ENCODE data around the gene SRSF8. TPM values are rescaled to one million over a fixed set of nuclear protein-coding genes. Genes with fewer than 3 reads are reported as not detected.

SRSF8 gene
- total RNA-seq, 1 donor from 2014 or later = 35.1 TPM

- Histone ChIP-seq H3K4me3 (no peak overlapping the region), H3K27me3 (no peaks in the 10 kb centered on the region), H3K4me1 (no peaks in the 10 kb centered on the region), H3K9me3 (no peaks in the 10 kb centered on the region), H3K36me3 (no peaks in the 10 kb centered on the region), H3K27ac (no peak overlapping the region)
- no peak for DNase-seq (ENCODE audit: extremely low spot score in 2 of 2)
- no peak for TF ChIP-seq POLR2A (IDR thresholded peaks at IDR 0.05)
- no peak for TF ChIP-seq CTCF (IDR thresholded peaks at IDR 0.05)
- TF ChIP-seq POLR2AphosphoS5 (IDR thresholded peaks at IDR 0.05; ENCODE audit: insufficient read depth in 1 of 2, low read depth in 1 of 2) = no peak
- intact Hi-C loops (cut with DNase I) = no loop called here
These were observed 7.7 kb upstream of the SRSF8 start for GRCh38 chr11:95059046-95059445.

GRCh38 chr11:95065336-95065735 lies 1.4 kb upstream of the SRSF8 start:
- intact Hi-C loops (cut with DNase I) = no loop called here
- DNase-seq (ENCODE audit: extremely low spot score in 2 of 2) = no peak
- no peaks in the 10 kb centered on the region for H3K9me3 ChIP-seq
- peaks cover 22% of the 10 kb centered on the region for H3K4me1 ChIP-seq
- no peak for TF ChIP-seq POLR2AphosphoS5 (IDR thresholded peaks at IDR 0.05; ENCODE audit: insufficient read depth in 1 of 2, low read depth in 1 of 2)
- no peak overlapping the region for H3K4me3 ChIP-seq
- H3K36me3 ChIP-seq = no peaks in the 10 kb centered on the region
- H3K27me3 ChIP-seq = no peaks in the 10 kb centered on the region
- no peak overlapping the region for H3K27ac ChIP-seq

- Histone ChIP-seq H3K36me3 (no peaks in the 10 kb centered on the region), H3K27ac (peak overlapping the region; percentile 95), H3K27me3 (no peaks in the 10 kb centered on the region), H3K4me3 (peak overlapping the region; percentile 53 to 60), H3K4me1 (peaks cover 27% of the 10 kb centered on the region), H3K9me3 (no peaks in the 10 kb centered on the region)
- intact Hi-C loops (cut with DNase I) = loop anchor here (2.0 kb wide), 1 partner anchor 84 kb away; no protein-coding TSS in a partner anchor
- TF ChIP-seq POLR2AphosphoS5 (IDR thresholded peaks at IDR 0.05; ENCODE audit: insufficient read depth in 1 of 2, low read depth in 1 of 2) = peak in 1 of 2 donors; percentile 74
- TF ChIP-seq POLR2A (IDR thresholded peaks at IDR 0.05) = peak in 1 of 2 donors; percentile 41
- TF ChIP-seq CTCF (IDR thresholded peaks at IDR 0.05) = peak in 1 of 3 experiments; percentile 35
- no peak for DNase-seq (ENCODE audit: extremely low spot score in 2 of 2)
These were observed 521 bp downstream of the SRSF8 start for GRCh38 chr11:95067039-95067840.

GRCh38 chr11:95067841-95068219 lies 1.1 kb downstream of the SRSF8 start:
- Histone ChIP-seq H3K4me3 (peak overlapping the region; percentile 53 to 60), H3K4me1 (peaks cover 27% of the 10 kb centered on the region), H3K36me3 (no peaks in the 10 kb centered on the region), H3K27me3 (no peaks in the 10 kb centered on the region), H3K27ac (peak overlapping the region; percentile 95), H3K9me3 (no peaks in the 10 kb centered on the region)
- intact Hi-C loops (cut with DNase I) = loop anchor here (2.0 kb wide), 1 partner anchor 83 kb away; no protein-coding TSS in a partner anchor
- TF ChIP-seq POLR2A (IDR thresholded peaks at IDR 0.05) = no peak
- no peak for DNase-seq (ENCODE audit: extremely low spot score in 2 of 2)

- no peaks in the 10 kb centered on the region for H3K36me3 ChIP-seq
- no peaks in the 10 kb centered on the region for H3K27me3 ChIP-seq
- H3K4me1 ChIP-seq = peaks cover 30% of the 10 kb centered on the region
- peak in 1 of 2 donors; percentile 96 for DNase-seq (ENCODE audit: extremely low spot score in 2 of 2)
- peak overlapping the region; percentile 53 to 60 for H3K4me3 ChIP-seq
- peak in 1 of 3 experiments; percentile 13 for TF ChIP-seq CTCF (IDR thresholded peaks at IDR 0.05)
- peak; percentile 32 to 95 for TF ChIP-seq POLR2AphosphoS5 (IDR thresholded peaks at IDR 0.05; ENCODE audit: insufficient read depth in 1 of 2, low read depth in 1 of 2)
- peak in 1 of 2 donors; percentile 87 for TF ChIP-seq POLR2A (IDR thresholded peaks at IDR 0.05)
- H3K27ac ChIP-seq = peak overlapping the region; percentile 95
- no peaks in the 10 kb centered on the region for H3K9me3 ChIP-seq
- intact Hi-C loops (cut with DNase I) = no loop called here
These were observed 1.8 kb downstream of the SRSF8 start for GRCh38 chr11:95068549-95068948.

- intact Hi-C loops (cut with DNase I) = loop anchor here (10.0 kb wide), 1 partner anchor 694 kb away; no protein-coding TSS in a partner anchor
- H3K27ac ChIP-seq = no peak overlapping the region
- no peak for TF ChIP-seq CTCF (IDR thresholded peaks at IDR 0.05)
- no peak for TF ChIP-seq POLR2A (IDR thresholded peaks at IDR 0.05)
- TF ChIP-seq POLR2AphosphoS5 (IDR thresholded peaks at IDR 0.05; ENCODE audit: insufficient read depth in 1 of 2, low read depth in 1 of 2) = no peak
- DNase-seq (ENCODE audit: extremely low spot score in 2 of 2) = no peak
- H3K4me3 ChIP-seq = no peak overlapping the region
- H3K4me1 ChIP-seq = peaks cover 50% of the 10 kb centered on the region
- H3K36me3 ChIP-seq = no peaks in the 10 kb centered on the region
- no peaks in the 10 kb centered on the region for H3K9me3 ChIP-seq
- no peaks in the 10 kb centered on the region for H3K27me3 ChIP-seq
These were observed 3.8 kb downstream of the SRSF8 start for GRCh38 chr11:95070471-95070870.

Data from vagina (tissue), 2 donors.